HepG2 (cell line): ENCODE data around the gene GRAMD2A. TPM values are rescaled to one million over a fixed set of nuclear protein-coding genes. Genes with fewer than 3 reads are reported as not detected.

Experiments used
- ATAC-seq: fragments of 200-7000 bp; cut with Tn5 transposase; 3 replicates; pipeline ENCODE4 v1.9.1; 2020; ENCODE audit warnings: mild to moderate bottlenecking, moderate library complexity
- BruUV-seq: library from RNA; stranded (reverse); fragments of 400-500 nt; replicated peaks from 2 replicates; lab custom pipeline; 2021; lab: Mats Ljungman, UMichigan
- CTCF ChIA-PET: fragments of 300-600 bp; formaldehyde crosslinking; extraction: SDS; loops from one replicate; lab custom pipeline; 2021; ENCODE audit warnings: low total read pairs, inconsistent platforms, low intra/inter-chr PET ratio; lab: Yijun Ruan, JAX
- POLR2A ChIA-PET: fragments of 350-600 bp; sonication (Branson Sonifier 250); formaldehyde crosslinking; loops from one replicate; lab custom pipeline; 2020; ENCODE audit warnings: antibody characterized with exemption, inconsistent platforms; lab: Yijun Ruan, JAX
- DNase-seq: peaks from one replicate; pipeline ENCODE4 v3.0.0-alpha.2; 2015; ENCODE audit warnings: low spot score
- FAIRE-seq: peaks from 3 replicates; lab custom pipeline; 2011; peaks lifted over from hg19 to GRCh38; lab: Jason Lieb, UNC
- H2AFZ ChIP-seq: one replicate; pipeline ENCODE4 v1.6.1; 2011; ENCODE audit warnings: low read length, inconsistent platforms
- H3K27ac ChIP-seq: fragments of 300-600 bp; 3 replicates; pipeline ENCODE4 v1.8.0; 2011; ENCODE audit warnings: mixed run types, mild to moderate bottlenecking, mixed read lengths, low read length, inconsistent platforms; ENCODE audit not compliant: insufficient read depth; ENCODE audit errors: extremely low read length
- H3K27me3 ChIP-seq, 2 experiments: fragments of 200-600 bp in 1 of 2; 2 replicates in 1 of 2; 3 replicates in 1 of 2; pipeline versions ENCODE4 v1.6.0 to v1.8.0; 2011; ENCODE audit warnings: low read length in 2 of 2, mild to moderate bottlenecking in 2 of 2, moderate library complexity in 2 of 2, inconsistent platforms in 1 of 2; ENCODE audit not compliant: insufficient read depth in 2 of 2, control insufficient read depth in 1 of 2
- H3K36me3 ChIP-seq, 2 experiments: fragments of 200-600 bp in 1 of 2; replicated peaks in 1 of 2; 2 replicates in 1 of 2; 3 replicates in 1 of 2; pipeline versions ENCODE4 v1.5.1 to v1.8.0; 2011; ENCODE audit warnings: low read length in 2 of 2, inconsistent platforms in 1 of 2; ENCODE audit not compliant: insufficient read depth in 2 of 2, control insufficient read depth in 1 of 2
- H3K4me1 ChIP-seq: 2 replicates; pipeline ENCODE4 v1.5.1; 2012; ENCODE audit warnings: low read length, inconsistent platforms; ENCODE audit not compliant: insufficient read depth
- H3K4me2 ChIP-seq: 2 replicates; pipeline ENCODE4 v1.6.0; 2011; ENCODE audit warnings: low read depth, low read length, inconsistent platforms
- H3K4me3 ChIP-seq, 3 experiments: fragments of 200-600 bp in 1 of 3; sonication (generic), shearing (Covaris generic) in 1 of 3; replicated peaks in 1 of 3; 2 replicates each; pipeline ENCODE4 v1.5.1; 2011 to 2016; ENCODE audit warnings: low read length in 3 of 3, inconsistent platforms in 2 of 3, low read depth in 2 of 3, mild to moderate bottlenecking in 2 of 3, control low read depth in 1 of 3, mixed read lengths in 1 of 3; ENCODE audit not compliant: insufficient read depth in 1 of 3
- H3K79me2 ChIP-seq: one replicate; pipeline ENCODE4 v1.6.1; 2011; ENCODE audit warnings: low read length, inconsistent platforms; ENCODE audit not compliant: insufficient read depth
- H3K9ac ChIP-seq: 2 replicates; pipeline ENCODE4 v1.6.0; 2011; ENCODE audit warnings: mild to moderate bottlenecking, low read depth, low read length, inconsistent platforms; ENCODE audit not compliant: insufficient read depth
- H3K9me3 ChIP-seq: 2 replicates; pipeline ENCODE4 v1.5.1; 2012; ENCODE audit warnings: mild to moderate bottlenecking, low read length
- H4K20me1 ChIP-seq: 2 replicates; pipeline ENCODE4 v1.6.0; 2011; ENCODE audit warnings: inconsistent platforms, mild to moderate bottlenecking, low read length, moderate library complexity; ENCODE audit not compliant: insufficient read depth
- ADNP ChIP-seq: sonication (generic); formaldehyde crosslinking; IDR thresholded peaks from 2 replicates; pipeline ENCODE4 v1.4.0; 2020; ENCODE audit warnings: missing genetic modification reagents
- AKAP8 ChIP-seq: sonication (generic); formaldehyde crosslinking; IDR thresholded peaks from 2 replicates; pipeline ENCODE4 v1.5.1; 2020; ENCODE audit warnings: mild to moderate bottlenecking, missing genetic modification reagents
- ARHGAP35 ChIP-seq: sonication (generic); formaldehyde crosslinking; IDR thresholded peaks from 2 replicates; pipeline ENCODE4 v1.9.0; 2022; ENCODE audit warnings: mild to moderate bottlenecking, inconsistent platforms, moderate library complexity, missing genetic modification reagents, borderline replicate concordance
- BCL6 ChIP-seq: IDR thresholded peaks from 2 replicates; pipeline ENCODE4 v1.6.1; 2016; ENCODE audit warnings: missing genetic modification reagents, missing compliant biosample characterization
- CBX1 ChIP-seq: IDR thresholded peaks from one replicate; pipeline ENCODE4 v1.6.1; 2016; ENCODE audit warnings: antibody characterized with exemption, low read depth
- CREB1 ChIP-seq, 2 experiments: fragments of 450-650 bp in 1 of 2; IDR thresholded peaks; 2 replicates each; pipeline ENCODE4 v1.6.1; 2016 to 2017; ENCODE audit warnings: control low read depth in 1 of 2, mild to moderate bottlenecking in 1 of 2, missing compliant biosample characterization in 1 of 2, missing genetic modification characterization in 1 of 2
- FOSL2 ChIP-seq: sonication (generic); formaldehyde crosslinking; IDR thresholded peaks from 2 replicates; pipeline ENCODE4 v1.4.0; 2020; ENCODE audit warnings: missing genetic modification reagents
- MAFG ChIP-seq: sonication (generic); formaldehyde crosslinking; IDR thresholded peaks from 2 replicates; pipeline ENCODE4 v1.5.1; 2020; ENCODE audit warnings: mild to moderate bottlenecking, missing genetic modification reagents
- MATR3 ChIP-seq: sonication (generic); formaldehyde crosslinking; IDR thresholded peaks from 2 replicates; pipeline ENCODE4 v1.4.0; 2020; ENCODE audit warnings: missing genetic modification reagents
- MTF2 ChIP-seq: sonication (generic); formaldehyde crosslinking; IDR thresholded peaks from 2 replicates; pipeline ENCODE4 v1.5.0; 2020; ENCODE audit warnings: missing genetic modification reagents, borderline replicate concordance
- POLR2AphosphoS5 ChIP-seq: IDR thresholded peaks from 2 replicates; pipeline ENCODE4 v1.6.1; 2012; ENCODE audit warnings: low read depth, low read length
- TRIM24 ChIP-seq: sonication (generic); formaldehyde crosslinking; IDR thresholded peaks from 2 replicates; pipeline ENCODE4 v1.8.0; 2022; ENCODE audit warnings: mild to moderate bottlenecking, missing genetic modification reagents
- ZFAT ChIP-seq: sonication (generic); formaldehyde crosslinking; conservative IDR thresholded peaks from 2 replicates; pipeline ENCODE4 v1.8.1; 2023; ENCODE audit warnings: missing genetic modification reagents, inconsistent platforms
- ZNF24 ChIP-seq: fragments of 450-650 bp; IDR thresholded peaks from 2 replicates; pipeline ENCODE4 v1.6.1; 2017; ENCODE audit warnings: antibody characterized with exemption, mild to moderate bottlenecking
- ZNF33B ChIP-seq: sonication (generic); formaldehyde crosslinking; IDR thresholded peaks from 2 replicates; pipeline ENCODE4 v1.5.1; 2020; ENCODE audit warnings: mild to moderate bottlenecking, missing genetic modification reagents
- ZNF674 ChIP-seq: sonication (generic); formaldehyde crosslinking; IDR thresholded peaks from 2 replicates; pipeline ENCODE4 v1.5.0; 2020; ENCODE audit warnings: low read depth, mild to moderate bottlenecking, missing genetic modification reagents
- WGBS: methylation state at CpG from one replicate; pipeline ENCODE4 v1.1.6; 2017; ENCODE audit warnings: low lambda C conversion rate; 5-methylcytosine and 5-hydroxymethylcytosine counted together
- in situ Hi-C: cut with HindIII; loops from 2 replicates; pipeline ENCODE4 v1.10.0; 2017; ENCODE audit warnings: low pct_unique_long_range_greater_than_20kb; ENCODE audit not compliant: extremely low pct_ligation_motif_present
- intact Hi-C: fragments of 100-400 bp; cut with micrococcal nuclease; formaldehyde crosslinking; loops from one replicate; pipeline ENCODE4 v1.10.0; 2022; ENCODE audit not compliant: unreplicated experiment
- polyA plus RNA-seq, 8 experiments: library from polyadenylated mRNA; depleted of rRNA in 3 of 8; stranded (reverse) in 7 of 8; unstranded in 1 of 8; fragments of >200 nt; fragmentation: Illumina TruSeq in 4 of 8; extraction: Trizol in 4 of 8; gene quantifications; 2 replicates each; pipeline versions ENCODE4 v1.2.1 to v1.2.3, GENCODE V29; 2011 to 2016; ENCODE audit warnings: low read depth in 4 of 8, missing spikeins in 1 of 8, mixed read lengths in 1 of 8; ENCODE audit not compliant: insufficient read depth in 1 of 8
- total RNA-seq, 5 experiments: library from RNA; depleted of rRNA; stranded (reverse); fragments of >200 nt; fragmentation: Illumina TruSeq; extraction: Trizol; gene quantifications; 2 replicates each; pipeline ENCODE4 v1.2.3, GENCODE V29; 2016; ENCODE audit warnings: low read depth in 1 of 5
- TF ChIP-seq, protein P1 (sequence below): sonication (generic); formaldehyde crosslinking; IDR thresholded peaks from 2 replicates; pipeline ENCODE4 v1.5.0; 2020; ENCODE audit warnings: missing genetic modification reagents
- TF ChIP-seq, protein P2 (sequence below): IDR thresholded peaks from 2 replicates; pipeline ENCODE4 v1.6.1; 2018; ENCODE audit warnings: missing genetic modification reagents, mild to moderate bottlenecking, missing compliant biosample characterization
- TF ChIP-seq, protein P3 (sequence below): sonication (generic); formaldehyde crosslinking; IDR thresholded peaks from 2 replicates; pipeline ENCODE4 v1.4.0; 2020; ENCODE audit warnings: mild to moderate bottlenecking, missing genetic modification reagents, borderline replicate concordance

GRAMD2A gene
- total and polyA plus RNA-seq, 2 of the 13 experiments (the other 11 are each of a cell fraction or from before 2014, with no cell fraction given): 0.04 TPM; not detected in 1

DNA sequence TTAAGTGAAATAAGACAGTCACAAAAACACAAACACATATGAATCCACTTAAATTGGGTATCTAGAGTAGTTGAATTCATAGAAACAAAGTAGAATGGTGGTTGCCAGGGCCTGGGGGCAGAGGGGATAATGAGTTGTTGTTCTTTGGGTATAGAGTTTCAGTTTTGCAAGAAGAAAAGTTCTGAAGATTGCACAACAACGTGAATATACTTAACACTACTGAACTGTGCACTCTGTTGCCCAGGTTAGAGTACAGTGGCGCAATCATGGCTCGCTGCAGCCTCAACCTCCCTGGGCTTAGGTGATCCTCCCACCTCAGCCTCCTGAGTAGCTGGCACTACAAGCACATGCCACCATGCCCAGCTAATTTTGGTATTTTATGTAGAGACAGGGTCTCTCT is 14.9 kb downstream of the GRAMD2A start:
- peak; percentile 86 for DNase-seq
- Histone ChIP-seq H3K9me3 (no peaks in the 10 kb centered on the region), H2AFZ (no peak overlapping the region), H3K27ac (peak overlapping the region; percentile 61), H3K4me2 (no peak overlapping the region; the same call in 1 of the 2 replicates), H3K79me2 (no peaks in the 10 kb centered on the region), H3K9ac (no peak overlapping the region), H3K27me3 (peaks cover 2 to 15% of the 10 kb centered on the region in 2 experiments; a peak in 4 of 5 replicates), H4K20me1 (no peaks in the 10 kb centered on the region), H3K4me3 (no peak overlapping the region), H3K4me1 (peaks cover 62% of the 10 kb centered on the region), H3K36me3 (no peaks in the 10 kb centered on the region)
- 0% methylated on average over 3 of the region's 3 CpGs for WGBS
- peak; percentile 90 for FAIRE-seq
- intact Hi-C loops: no loop called here
- BruUV-seq: no TSS peak
- peak; percentile 57 for ATAC-seq
- ChIA-PET CTCF (no interaction called here), POLR2A (no interaction called here)
- in situ Hi-C loops: no loop called here
- TF ChIP-seq, protein P1, sequence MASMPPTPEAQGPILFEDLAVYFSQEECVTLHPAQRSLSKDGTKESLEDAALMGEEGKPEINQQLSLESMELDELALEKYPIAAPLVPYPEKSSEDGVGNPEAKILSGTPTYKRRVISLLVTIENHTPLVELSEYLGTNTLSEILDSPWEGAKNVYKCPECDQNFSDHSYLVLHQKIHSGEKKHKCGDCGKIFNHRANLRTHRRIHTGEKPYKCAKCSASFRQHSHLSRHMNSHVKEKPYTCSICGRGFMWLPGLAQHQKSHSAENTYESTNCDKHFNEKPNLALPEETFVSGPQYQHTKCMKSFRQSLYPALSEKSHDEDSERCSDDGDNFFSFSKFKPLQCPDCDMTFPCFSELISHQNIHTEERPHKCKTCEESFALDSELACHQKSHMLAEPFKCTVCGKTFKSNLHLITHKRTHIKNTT (CRISPR knock-in tag): no peak
- TF ChIP-seq POLR2AphosphoS5: no peak
- TF ChIP-seq ZNF674 (CRISPR knock-in tag): no peak
- no peak for TF ChIP-seq ZFAT (CRISPR knock-in tag)
- peak; percentile 85 for TF ChIP-seq CBX1
- TF ChIP-seq, protein P2, sequence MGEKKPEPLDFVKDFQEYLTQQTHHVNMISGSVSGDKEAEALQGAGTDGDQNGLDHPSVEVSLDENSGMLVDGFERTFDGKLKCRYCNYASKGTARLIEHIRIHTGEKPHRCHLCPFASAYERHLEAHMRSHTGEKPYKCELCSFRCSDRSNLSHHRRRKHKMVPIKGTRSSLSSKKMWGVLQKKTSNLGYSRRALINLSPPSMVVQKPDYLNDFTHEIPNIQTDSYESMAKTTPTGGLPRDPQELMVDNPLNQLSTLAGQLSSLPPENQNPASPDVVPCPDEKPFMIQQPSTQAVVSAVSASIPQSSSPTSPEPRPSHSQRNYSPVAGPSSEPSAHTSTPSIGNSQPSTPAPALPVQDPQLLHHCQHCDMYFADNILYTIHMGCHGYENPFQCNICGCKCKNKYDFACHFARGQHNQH: peak; percentile 66; the same call in 1 of the 2 replicates
- TF ChIP-seq ARHGAP35 (CRISPR knock-in tag): no peak
- TF ChIP-seq, protein P3, sequence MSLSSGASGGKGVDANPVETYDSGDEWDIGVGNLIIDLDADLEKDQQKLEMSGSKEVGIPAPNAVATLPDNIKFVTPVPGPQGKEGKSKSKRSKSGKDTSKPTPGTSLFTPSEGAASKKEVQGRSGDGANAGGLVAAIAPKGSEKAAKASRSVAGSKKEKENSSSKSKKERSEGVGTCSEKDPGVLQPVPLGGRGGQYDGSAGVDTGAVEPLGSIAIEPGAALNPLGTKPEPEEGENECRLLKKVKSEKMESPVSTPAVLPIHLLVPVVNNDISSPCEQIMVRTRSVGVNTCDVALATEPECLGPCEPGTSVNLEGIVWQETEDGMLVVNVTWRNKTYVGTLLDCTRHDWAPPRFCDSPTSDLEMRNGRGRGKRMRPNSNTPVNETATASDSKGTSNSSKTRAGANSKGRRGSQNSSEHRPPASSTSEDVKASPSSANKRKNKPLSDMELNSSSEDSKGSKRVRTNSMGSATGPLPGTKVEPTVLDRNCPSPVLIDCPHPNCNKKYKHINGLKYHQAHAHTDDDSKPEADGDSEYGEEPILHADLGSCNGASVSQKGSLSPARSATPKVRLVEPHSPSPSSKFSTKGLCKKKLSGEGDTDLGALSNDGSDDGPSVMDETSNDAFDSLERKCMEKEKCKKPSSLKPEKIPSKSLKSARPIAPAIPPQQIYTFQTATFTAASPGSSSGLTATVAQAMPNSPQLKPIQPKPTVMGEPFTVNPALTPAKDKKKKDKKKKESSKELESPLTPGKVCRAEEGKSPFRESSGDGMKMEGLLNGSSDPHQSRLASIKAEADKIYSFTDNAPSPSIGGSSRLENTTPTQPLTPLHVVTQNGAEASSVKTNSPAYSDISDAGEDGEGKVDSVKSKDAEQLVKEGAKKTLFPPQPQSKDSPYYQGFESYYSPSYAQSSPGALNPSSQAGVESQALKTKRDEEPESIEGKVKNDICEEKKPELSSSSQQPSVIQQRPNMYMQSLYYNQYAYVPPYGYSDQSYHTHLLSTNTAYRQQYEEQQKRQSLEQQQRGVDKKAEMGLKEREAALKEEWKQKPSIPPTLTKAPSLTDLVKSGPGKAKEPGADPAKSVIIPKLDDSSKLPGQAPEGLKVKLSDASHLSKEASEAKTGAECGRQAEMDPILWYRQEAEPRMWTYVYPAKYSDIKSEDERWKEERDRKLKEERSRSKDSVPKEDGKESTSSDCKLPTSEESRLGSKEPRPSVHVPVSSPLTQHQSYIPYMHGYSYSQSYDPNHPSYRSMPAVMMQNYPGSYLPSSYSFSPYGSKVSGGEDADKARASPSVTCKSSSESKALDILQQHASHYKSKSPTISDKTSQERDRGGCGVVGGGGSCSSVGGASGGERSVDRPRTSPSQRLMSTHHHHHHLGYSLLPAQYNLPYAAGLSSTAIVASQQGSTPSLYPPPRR (CRISPR knock-in tag): peak; percentile 59; the same call in 1 of the 2 replicates
- TF ChIP-seq FOSL2 (CRISPR knock-in tag): peak; percentile 77
- TF ChIP-seq TRIM24: peak; percentile 92
- TF ChIP-seq AKAP8 (CRISPR knock-in tag): 0 out of 2 replicates have a peak, but pooled peaks have one; percentile 25
- peak; percentile 96 for TF ChIP-seq ADNP (CRISPR knock-in tag)
- no peak for TF ChIP-seq CREB1 (IDR thresholded peaks at IDR 0.05)
- peak; percentile 39; the same call in 1 of the 2 replicates for TF ChIP-seq CREB1 (CRISPR knock-in tag; IDR thresholded peaks at IDR 0.05)
- no peak for TF ChIP-seq MAFG (CRISPR knock-in tag)
- 0 out of 2 replicates have a peak, but pooled peaks have one; percentile 53 for TF ChIP-seq MTF2
- no peak for TF ChIP-seq ZNF33B
- TF ChIP-seq MATR3: no peak
- TF ChIP-seq BCL6 (CRISPR knock-in tag): peak; percentile 84
- peak; percentile 50; the same call in 1 of the 2 replicates for TF ChIP-seq ZNF24
